ENCODE measurements around the gene SVIP. TPM values are rescaled to one million over a fixed set of nuclear protein-coding genes. Genes with fewer than 3 reads are reported as not detected.
A peak's percentile ranks its signal among the peaks of the same experiment; 100 is the strongest.

SVIP gene
- total and polyA plus RNA-seq, 11 donors, result 7.9 to 33.9 (median 22.9) TPM

DNA sequence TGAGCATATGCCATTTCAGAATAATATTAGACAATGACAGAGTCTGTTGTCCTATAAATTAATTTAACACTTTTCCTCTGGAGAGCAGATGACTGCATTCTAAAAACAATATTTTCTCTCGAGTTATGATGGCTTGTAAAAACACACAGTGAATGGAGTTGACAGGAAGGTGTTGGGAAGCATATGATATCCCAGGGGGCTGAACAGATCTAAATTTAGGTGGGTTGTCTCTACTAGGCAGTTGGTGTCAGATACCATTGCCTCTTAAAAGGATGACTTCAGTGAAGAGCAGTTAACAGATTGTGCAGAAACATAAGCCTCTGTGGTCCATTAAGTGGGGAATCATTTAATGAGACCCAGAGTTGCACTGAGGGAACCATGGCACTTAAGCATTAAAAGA, 30.7 kb downstream of the SVIP start:
- Histone ChIP-seq H3K27ac (no peak overlapping the region), H3K9me3 (no peaks in the 10 kb centered on the region), H3K36me3 (no peaks in the 10 kb centered on the region), H3K4me1 (no peaks in the 10 kb centered on the region), H3K4me3 (no peak overlapping the region), H3K27me3 (no peaks in the 10 kb centered on the region)
- ATAC-seq, result no peak
- WGBS, 4 donors, result 4 to 14% (median 12%) methylated on average over 1 of the region's 1 CpG
- DNase-seq, result no peak
- TF ChIP-seq POLR2A (IDR thresholded peaks at IDR 0.05), result no peak
- TF ChIP-seq, protein P1, sequence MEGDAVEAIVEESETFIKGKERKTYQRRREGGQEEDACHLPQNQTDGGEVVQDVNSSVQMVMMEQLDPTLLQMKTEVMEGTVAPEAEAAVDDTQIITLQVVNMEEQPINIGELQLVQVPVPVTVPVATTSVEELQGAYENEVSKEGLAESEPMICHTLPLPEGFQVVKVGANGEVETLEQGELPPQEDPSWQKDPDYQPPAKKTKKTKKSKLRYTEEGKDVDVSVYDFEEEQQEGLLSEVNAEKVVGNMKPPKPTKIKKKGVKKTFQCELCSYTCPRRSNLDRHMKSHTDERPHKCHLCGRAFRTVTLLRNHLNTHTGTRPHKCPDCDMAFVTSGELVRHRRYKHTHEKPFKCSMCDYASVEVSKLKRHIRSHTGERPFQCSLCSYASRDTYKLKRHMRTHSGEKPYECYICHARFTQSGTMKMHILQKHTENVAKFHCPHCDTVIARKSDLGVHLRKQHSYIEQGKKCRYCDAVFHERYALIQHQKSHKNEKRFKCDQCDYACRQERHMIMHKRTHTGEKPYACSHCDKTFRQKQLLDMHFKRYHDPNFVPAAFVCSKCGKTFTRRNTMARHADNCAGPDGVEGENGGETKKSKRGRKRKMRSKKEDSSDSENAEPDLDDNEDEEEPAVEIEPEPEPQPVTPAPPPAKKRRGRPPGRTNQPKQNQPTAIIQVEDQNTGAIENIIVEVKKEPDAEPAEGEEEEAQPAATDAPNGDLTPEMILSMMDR (IDR thresholded peaks at IDR 0.05), result no peak
- intact Hi-C loops (cut with DNase I), result no loop called here

DNA sequence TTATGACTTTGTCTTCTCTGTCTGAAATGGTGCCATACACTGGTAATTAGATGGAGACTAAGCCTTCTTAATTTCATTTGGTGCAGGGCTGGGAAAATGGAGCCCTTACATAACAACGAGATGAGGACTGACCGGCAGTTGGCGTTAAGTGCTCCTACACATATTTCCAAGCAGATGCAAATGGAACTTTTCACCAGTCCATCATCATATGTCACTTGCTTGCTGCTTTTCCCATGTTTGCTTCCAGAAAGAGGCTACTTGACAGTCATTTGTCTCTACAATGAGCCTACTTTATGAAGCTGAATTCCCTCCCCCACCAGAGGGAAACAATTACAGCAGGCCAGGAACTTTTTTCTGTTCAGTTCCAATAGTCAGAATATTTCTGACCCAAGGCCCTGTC, 32.6 kb downstream of the SVIP start:
- TF ChIP-seq POLR2A (IDR thresholded peaks at IDR 0.05), result no peak
- TF ChIP-seq, protein P1 (IDR thresholded peaks at IDR 0.05), result no peak
- Histone ChIP-seq H3K27me3 (no peaks in the 10 kb centered on the region), H3K4me1 (peaks cover 0 to 10% (median 0%) of the 10 kb centered on the region in 12 donors), H3K27ac (no peak overlapping the region), H3K9me3 (no peaks in the 10 kb centered on the region), H3K4me3 (no peak overlapping the region), H3K36me3 (no peaks in the 10 kb centered on the region)
- DNase-seq, result no peak
- no peak for ATAC-seq
- 76 to 88% (median 83%) methylated on average over 3 of the region's 3 CpGs for WGBS, 4 donors
- intact Hi-C loops (cut with DNase I), result no loop called here

DNA sequence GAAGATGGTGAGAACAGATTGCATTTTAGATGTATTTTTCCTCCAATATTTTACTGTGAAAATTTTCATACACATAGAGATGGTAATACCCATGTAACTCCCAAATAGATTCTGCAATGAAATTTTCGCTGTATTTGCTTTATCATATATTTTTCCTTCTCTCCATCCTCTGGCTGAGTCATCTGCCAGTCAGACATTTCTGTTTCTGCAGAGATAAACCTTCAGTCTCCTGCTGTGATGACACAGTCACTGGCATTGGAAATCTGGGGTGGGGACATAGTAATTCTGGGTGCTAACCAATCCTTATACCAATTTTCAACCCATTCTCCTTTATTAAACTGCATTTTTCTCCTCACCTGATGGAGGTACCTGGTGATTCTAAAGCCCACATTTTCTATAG, 33.7 kb downstream of the SVIP start:
- Histone ChIP-seq H3K4me1 (peaks cover 0 to 10% (median 0%) of the 10 kb centered on the region in 12 donors), H3K4me3 (no peak overlapping the region), H3K27ac (no peak overlapping the region), H3K36me3 (no peaks in the 10 kb centered on the region), H3K27me3 (no peaks in the 10 kb centered on the region), H3K9me3 (no peaks in the 10 kb centered on the region)
- intact Hi-C loops (cut with DNase I), result no loop called here
- no peak for DNase-seq
- WGBS, 4 donors, result 94 to 97% (median 95%) methylated on average over 1 of the region's 1 CpG
- no peak for ATAC-seq
- TF ChIP-seq, protein P1 (IDR thresholded peaks at IDR 0.05), result no peak
- no peak for TF ChIP-seq POLR2A (IDR thresholded peaks at IDR 0.05)

DNA sequence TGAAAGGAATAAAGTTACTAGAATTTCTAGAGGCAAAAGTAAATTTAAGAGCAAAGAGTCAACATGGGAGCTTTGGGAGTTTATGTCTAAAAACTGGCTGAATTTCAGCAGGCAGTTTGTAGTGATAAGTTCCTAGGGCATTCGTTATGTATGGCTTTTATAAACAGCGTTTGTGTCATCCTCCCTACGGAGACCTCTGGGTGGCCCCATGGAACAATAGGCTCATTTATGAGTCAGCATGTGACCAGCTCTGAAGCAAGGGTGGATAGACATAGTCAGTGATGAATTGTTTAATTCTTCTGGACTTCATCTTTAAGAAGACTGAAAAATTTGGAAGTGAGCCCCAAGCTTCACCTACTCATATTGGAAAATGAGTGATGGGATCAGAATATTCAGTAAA, 37.1 kb downstream of the SVIP start:
- H3K36me3 ChIP-seq, result no peaks in the 10 kb centered on the region
- H3K4me3 ChIP-seq, result no peak overlapping the region
- ATAC-seq (peak in 3 of 4 donors; percentile 45 to 58 (median 52)), DNase-seq (no peak)
- WGBS, 4 donors, result 22 to 37% (median 28%) methylated on average over 3 of the region's 3 CpGs
- H3K27ac ChIP-seq, result no peak overlapping the region
- intact Hi-C loops (cut with DNase I), result no loop called here
- no peaks in the 10 kb centered on the region for H3K27me3 ChIP-seq
- H3K4me1 ChIP-seq, result peaks cover 0 to 12% (median 0%) of the 10 kb centered on the region in 12 donors
- no peak for TF ChIP-seq POLR2A (IDR thresholded peaks at IDR 0.05)
- TF ChIP-seq, protein P1 (IDR thresholded peaks at IDR 0.05), result no peak
- no peaks in the 10 kb centered on the region for H3K9me3 ChIP-seq

Data from heart left ventricle (tissue), 16 donors.